Stimulated activated CD4-positive, alpha-beta T cell treated with anti-CD3 and anti-CD28 coated beads, TNF-alpha, amount 100 ng/mL, for 1 hour (primary cell): ENCODE data around the gene HSPA12A.

Source experiments
- DNase-seq, 3 donors: peaks; one replicate each; pipeline ENCODE4 v3.0.0-alpha.2; 2020; ENCODE audit warnings: low read depth in 3 of 3, low spot score in 1 of 3

Gene HSPA12A

GRCh38 chr10:116742367-116743265 is at the start of gene HSPA12A:
Gene HSPA12A (minus strand): TSS chr10:116742566. CDS start chr10:116742469, 97 bp downstream.
- DNase-seq, result peak in 2 of 3 donors; percentile 23 to 46

- no peak for DNase-seq
Observed at GRCh38 chr10:116791241-116791640, 48.9 kb upstream of the HSPA12A start.

DNA sequence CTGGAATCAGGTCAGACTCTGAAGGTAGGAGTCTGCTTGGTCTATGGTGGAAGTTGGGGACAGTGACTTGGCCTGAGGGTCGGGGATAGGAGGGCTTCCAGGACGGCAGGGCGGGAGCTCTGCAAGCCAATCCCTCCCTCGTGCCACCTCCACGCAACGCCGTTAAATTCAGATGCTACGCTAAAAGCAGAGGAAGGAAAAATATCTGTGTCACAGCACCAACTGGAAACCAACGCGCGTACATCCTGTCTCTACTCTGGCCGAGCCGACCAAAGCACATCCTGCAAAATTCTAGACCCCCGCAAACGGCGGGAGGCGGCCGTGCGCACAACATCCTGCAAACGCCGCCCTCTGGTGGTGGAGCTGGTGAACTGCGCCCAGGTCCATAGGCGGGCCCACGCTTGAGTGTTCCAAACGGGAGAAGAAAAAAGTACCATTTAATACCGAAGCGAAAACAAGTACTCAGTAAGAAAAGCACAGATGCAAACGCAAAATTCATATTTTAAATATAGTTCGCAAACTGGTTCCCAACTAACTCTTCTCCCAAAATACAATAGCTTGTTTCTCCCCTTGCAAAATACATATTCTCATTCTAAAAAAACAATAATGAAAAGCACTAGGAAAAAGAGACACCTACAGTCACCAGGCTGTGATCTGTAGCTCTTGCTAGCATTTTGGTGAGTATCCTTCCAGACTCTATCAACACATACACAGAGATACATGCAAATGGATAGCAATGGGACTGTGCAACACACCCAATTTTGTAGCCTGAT is 45.7 kb upstream of the HSPA12A start:
- peak; percentile 32 to 64 (median 42) for DNase-seq

GRCh38 chr10:116787053-116787659 is 44.8 kb upstream of the HSPA12A start:
- no peak for DNase-seq

DNA sequence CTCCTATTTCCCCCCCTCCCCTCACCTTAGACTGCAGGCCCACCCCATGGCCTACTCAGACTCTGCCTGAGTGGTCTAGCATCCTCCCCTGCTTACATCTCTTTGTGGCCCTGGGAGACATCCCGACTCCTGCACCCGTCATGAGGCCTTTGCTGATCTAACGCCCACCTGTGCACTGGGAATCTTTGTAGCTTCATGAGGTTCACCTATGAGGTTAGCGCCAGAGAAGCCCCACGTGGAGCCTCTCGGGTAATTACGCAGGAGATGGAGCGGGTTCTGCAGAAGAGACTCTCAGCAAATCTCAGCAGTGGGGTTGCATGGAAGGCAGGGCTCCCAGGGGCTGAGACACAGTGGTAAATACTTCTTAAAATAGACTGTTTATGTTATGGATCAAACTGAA is 43.5 kb upstream of the HSPA12A start:
- no peak for DNase-seq

DNA sequence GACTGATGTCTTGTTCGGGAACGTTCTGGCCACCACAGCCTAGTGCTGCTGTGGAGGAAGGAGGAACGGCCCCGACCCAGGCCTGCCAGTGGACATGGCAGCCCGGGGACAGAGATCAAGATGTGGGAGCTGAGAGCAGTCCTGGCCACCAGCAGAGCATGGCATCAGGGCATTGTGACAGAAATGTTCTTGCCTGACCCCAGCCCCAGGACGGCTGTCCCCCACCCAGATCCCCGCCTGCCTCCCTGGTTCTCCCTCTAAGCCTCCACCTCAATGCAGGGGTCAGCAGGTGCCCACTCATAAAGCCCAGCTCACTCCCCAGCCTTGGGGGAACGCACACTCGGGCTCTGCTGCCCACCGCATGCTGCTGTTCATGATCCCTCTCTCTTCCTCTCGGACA is 42.9 kb upstream of the HSPA12A start:
- DNase-seq, result no peak

GRCh38 chr10:116784651-116785050 is 42.3 kb upstream of the HSPA12A start:
- no peak for DNase-seq

DNA sequence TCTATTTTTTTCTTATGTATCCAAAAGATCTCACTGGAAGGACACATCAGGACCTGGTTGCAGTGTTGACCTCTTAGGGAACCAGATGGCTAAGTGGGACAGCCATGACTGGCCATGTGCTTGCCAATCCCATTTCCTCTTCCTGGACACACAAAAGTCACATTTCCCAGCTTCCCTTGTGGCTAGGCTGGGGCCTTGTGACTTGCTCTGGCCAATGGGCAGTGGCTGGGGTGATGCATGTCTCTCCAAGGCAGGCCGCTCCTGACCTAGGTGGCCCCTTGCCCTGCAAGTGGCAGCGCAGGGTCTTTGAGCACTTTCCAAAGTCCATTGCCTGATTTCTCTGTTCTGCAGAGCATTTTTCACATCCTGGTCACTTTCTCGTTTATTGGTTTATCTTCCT is 41.7 kb upstream of the HSPA12A start:
- DNase-seq, result no peak

DNA sequence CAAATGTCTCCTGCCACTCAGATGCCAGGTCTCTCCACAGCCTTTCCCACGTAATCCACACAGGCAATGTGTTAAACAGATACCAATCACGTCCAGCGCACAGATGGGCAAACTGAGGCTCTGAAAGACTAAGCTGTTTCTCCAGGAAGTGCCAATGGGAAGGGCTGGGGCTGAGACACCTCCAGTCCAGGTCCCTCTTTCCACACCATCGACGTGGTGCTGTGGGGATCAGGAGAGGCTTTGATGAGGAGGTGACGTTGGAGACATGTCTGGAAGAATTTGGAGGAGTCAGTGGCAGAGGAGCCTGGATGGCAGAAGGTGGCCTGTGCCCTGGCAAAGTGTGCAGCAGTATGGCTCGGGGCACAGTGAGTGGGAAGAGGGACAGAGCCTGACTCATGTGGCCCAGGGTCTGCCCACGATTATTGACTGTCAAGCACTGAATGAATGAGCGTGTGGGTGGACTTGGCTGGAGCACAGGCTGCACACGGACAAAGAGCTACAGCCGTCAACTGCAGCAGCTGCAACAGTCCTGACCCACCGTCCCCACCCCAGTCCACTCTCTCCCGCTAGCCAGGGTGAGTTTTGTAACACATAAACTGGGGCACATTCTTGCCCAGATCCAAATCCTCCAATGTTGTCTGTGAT is 40.8 kb upstream of the HSPA12A start:
- DNase-seq, result no peak

DNA sequence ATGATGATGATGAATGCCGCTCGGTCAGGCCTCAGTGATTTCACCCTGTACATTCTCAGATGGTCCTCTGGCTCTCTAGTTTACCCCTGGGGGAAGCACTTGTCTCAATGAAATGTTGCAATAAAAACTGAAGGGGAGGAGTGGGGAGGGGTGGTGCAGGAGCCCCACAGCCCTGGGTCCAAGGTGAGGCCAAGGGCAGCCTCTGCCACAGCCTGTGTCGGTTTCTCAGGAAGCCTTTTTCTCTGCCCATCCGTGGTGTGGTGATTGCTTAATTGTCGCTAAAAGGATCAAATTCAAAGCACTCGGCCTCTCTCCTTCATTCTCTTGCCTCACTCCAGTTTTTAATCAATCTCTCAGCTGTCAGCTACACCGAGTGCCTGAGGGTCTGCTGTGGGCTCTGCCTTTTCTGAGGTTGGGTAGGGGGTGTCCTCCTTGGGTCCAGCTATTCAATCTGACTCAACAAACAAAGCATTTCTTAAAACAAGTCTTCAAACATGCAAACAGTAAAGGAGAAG is 39.1 kb upstream of the HSPA12A start:
- no peak for DNase-seq

DNA sequence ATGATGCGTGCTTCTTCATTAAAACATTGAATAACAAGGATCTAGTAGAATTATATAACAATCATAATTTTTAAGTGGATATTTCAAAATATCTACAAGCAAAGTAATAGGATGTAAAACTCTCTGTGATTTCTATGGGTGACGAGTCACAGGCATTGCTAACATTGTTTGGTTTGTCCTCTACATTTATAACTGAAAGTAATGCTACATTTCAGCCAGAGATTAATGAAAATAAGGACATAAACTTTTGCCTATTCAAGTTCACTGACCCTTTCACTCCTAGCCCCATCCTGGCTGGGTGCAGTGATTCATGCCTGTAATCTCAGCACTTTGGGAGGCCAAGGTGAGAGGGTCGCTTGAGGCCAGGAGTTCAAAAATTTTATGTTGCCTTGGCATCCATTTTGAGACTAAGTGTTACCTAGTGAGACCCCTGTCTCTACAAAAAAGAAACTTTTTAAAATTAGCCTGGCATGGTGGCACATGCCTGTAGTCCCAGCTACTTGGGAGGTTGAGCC is 38.4 kb upstream of the HSPA12A start:
- no peak for DNase-seq

- DNase-seq, result no peak
Observed at GRCh38 chr10:116779076-116779687, 36.8 kb upstream of the HSPA12A start.

DNA sequence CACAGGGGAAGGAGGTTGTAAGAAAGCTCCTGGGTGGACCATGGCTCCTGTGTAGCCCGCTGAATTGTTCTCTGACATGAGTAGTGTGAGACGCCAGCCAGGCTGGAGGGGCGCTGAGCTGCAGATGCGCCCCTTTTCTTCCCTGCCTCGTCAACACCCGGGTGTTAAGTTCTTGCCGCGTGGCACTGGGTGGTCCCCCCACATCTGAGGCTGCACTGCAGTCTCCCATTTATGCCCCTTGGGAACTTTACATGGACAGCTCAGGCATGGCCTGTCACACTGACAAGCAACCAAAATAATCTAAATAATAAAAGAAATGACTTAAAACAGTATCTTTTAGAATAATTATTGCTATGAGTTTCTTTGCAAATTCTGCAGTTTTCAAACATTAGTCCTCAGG is 34.6 kb upstream of the HSPA12A start:
- no peak for DNase-seq

GRCh38 chr10:116775488-116776400 is 33.4 kb upstream of the HSPA12A start:
- no peak for DNase-seq

DNA sequence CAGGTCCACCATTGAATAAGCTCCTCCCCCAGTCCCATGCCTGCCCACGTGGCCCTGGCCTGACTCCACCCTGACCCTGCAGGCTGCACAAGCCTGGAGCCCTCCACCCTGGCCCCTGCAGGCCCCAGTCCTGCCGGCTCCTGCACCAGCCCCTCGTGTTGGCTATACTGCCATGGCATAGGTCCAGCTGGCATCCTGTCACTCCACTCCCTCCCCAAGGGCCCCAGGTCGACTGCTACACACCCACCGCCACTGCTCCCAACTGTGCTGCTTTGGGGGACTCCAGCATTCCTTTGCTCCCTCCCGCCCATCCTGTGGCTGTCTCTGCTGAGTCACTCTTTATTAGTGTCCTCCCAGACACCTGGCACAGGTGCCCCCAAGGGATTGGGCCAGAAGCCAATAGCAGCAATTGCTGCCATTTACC is 32.4 kb upstream of the HSPA12A start:
- DNase-seq, result no peak

DNA sequence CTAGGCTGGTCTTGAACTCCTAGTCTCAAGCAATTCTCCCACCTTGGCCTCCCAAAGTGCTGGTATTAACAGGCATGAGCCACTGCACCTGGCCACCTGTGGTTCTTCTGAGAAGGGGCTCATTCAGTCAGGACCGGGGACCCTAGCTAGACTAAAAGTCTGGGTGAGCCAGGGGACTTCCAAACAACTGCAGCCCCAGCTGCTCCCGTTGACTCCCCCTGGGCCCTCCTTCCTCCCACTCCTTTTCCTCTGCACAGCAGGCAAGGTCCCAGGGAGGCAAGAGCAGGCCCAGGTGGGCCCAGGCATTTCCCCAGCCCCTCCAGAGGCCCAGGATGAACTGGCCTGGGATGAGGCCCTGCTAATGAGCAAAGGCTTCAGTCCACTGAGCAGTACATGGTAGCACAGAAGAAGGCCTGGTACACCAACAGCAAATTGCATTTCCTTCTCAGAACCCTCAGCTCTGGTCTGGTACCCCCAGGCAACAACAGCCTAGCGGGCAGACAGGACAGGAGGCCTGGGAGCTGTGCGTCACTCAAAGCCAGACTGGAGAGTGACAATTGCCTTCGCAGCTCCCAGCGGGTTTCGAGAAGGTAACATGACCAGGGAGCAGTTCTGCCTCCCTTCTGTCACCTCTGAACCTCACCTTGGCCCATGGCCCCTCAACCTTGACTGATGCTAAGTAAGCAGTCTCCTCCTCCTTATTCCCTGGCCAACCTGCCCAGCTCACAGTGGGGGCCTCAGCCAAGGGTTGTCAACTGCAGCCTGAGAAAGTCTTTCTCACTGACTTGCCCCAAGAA is 30.7 kb upstream of the HSPA12A start:
- no peak for DNase-seq

DNA sequence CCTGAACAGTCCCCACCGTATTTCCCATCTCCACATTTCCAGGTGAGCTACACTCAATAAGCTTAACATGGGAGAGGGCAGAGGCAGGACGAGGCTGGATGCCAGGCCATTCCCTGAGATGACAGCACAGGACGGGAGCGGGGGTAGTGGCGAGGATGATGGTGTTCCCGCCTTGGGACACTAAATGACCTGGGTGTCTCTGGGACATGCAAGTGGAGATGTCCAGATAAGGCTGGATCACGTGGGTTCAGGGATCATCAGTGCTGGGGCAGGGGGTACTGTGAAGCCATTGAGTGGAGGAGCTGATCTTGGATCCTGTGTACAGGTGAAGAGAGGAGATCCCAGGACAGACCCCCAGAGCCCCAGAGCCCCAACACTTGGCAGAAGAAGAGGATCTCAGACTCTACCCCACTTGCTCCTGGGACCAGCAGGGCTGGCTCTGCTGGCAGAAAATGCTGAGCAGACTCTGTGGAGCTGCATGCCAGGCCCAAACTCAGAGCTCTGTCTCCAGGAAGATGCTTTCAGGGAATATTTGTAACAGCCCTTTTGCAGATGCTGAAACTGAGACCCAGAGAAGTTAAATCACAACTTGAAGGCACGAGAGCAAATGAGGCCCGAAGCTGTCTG is 29.7 kb upstream of the HSPA12A start:
- DNase-seq, result no peak
